A673 (cell line): ENCODE data around the gene HYI.
"Not testable (repeated sequence)": the region's sequence is repeated elsewhere in the genome, so short reads cannot be mapped to it uniquely, and the experiment has no call there.

ENCODE experiments used
- CTCF ChIP-seq: fragments of 300-800, 200-600 bp; sonication (generic); conservative IDR thresholded peaks from 2 replicates; pipeline ENCODE4 v1.5.1; 2017; ENCODE audit warnings: low read depth, mild to moderate bottlenecking, antibody characterized with exemption, low read length, moderate library complexity, mixed read lengths
- EZH2 ChIP-seq: fragments of 200-600 bp; sonication (generic); IDR thresholded peaks from 2 replicates; pipeline ENCODE4 v1.6.1; 2017; ENCODE audit warnings: borderline replicate concordance, low read depth, mild to moderate bottlenecking, mixed read lengths, antibody characterized with exemption, low read length; ENCODE audit not compliant: poor library complexity, severe bottlenecking

GRCh38 chr1:43472463-43473151, 18.9 kb upstream of the HYI start:
- TF ChIP-seq CTCF, EZH2: not testable (repeated sequence)
